ENCODE measurements around the gene SPECC1L.

SPECC1L gene

GRCh38 chr22:24398409-24398808 lies 127.8 kb downstream of the SPECC1L start:
- DNase-seq (ENCODE audit: low spot score), result no peak

- DNase-seq (ENCODE audit: low spot score), result no peak
Observed at GRCh38 chr22:24400034-24400725, 129.5 kb downstream of the SPECC1L start.

- DNase-seq (ENCODE audit: low spot score), result no peak
Observed at GRCh38 chr22:24400726-24401596, 130.3 kb downstream of the SPECC1L start.

- no peak for DNase-seq (ENCODE audit: low spot score)
Observed at GRCh38 chr22:24401931-24402367, 131.3 kb downstream of the SPECC1L start.

- no peak for DNase-seq (ENCODE audit: low spot score)
Observed at GRCh38 chr22:24402460-24403192, 132.0 kb downstream of the SPECC1L start.

GRCh38 chr22:24403346-24403745 lies 132.7 kb downstream of the SPECC1L start:
- no peak for DNase-seq (ENCODE audit: low spot score)

GRCh38 chr22:24404561-24405275 lies 134.1 kb downstream of the SPECC1L start:
- DNase-seq (ENCODE audit: low spot score), result no peak

- no peak for DNase-seq (ENCODE audit: low spot score)
Observed at GRCh38 chr22:24405631-24406321, 135.1 kb downstream of the SPECC1L start.

- no peak for DNase-seq (ENCODE audit: low spot score)
Observed at GRCh38 chr22:24406322-24407277, 136.0 kb downstream of the SPECC1L start.

- DNase-seq (ENCODE audit: low spot score), result no peak
Observed at GRCh38 chr22:24407278-24407665, 136.6 kb downstream of the SPECC1L start.

- DNase-seq (ENCODE audit: low spot score), result no peak
Observed at GRCh38 chr22:24407884-24408283, 137.3 kb downstream of the SPECC1L start.

- peak; percentile 56 for DNase-seq (ENCODE audit: low spot score)
Observed at GRCh38 chr22:24408630-24409029, 138.0 kb downstream of the SPECC1L start.

GRCh38 chr22:24409707-24410106 lies 139.1 kb downstream of the SPECC1L start:
- no peak for DNase-seq (ENCODE audit: low spot score)

GRCh38 chr22:24410110-24410856 lies 139.7 kb downstream of the SPECC1L start:
- DNase-seq (ENCODE audit: low spot score), result no peak

- no peak for DNase-seq (ENCODE audit: low spot score)
Observed at GRCh38 chr22:24411256-24412004, 140.8 kb downstream of the SPECC1L start.

GRCh38 chr22:24412274-24412673 lies 141.6 kb downstream of the SPECC1L start:
- no peak for DNase-seq (ENCODE audit: low spot score)

GRCh38 chr22:24413271-24413670 lies 142.6 kb downstream of the SPECC1L start:
- no peak for DNase-seq (ENCODE audit: low spot score)

- DNase-seq (ENCODE audit: low spot score), result no peak
Observed at GRCh38 chr22:24413736-24414385, 143.2 kb downstream of the SPECC1L start.
